SKM-1 treated with dmso at 0.1 percent for 144 hours (cell line): Measurements from ENCODE around the gene NKAPD1.
A peak's percentile ranks its signal among the peaks of the same experiment; 100 is the strongest.
"Not testable (repeated sequence)": the region's sequence is repeated elsewhere in the genome, so short reads cannot be mapped to it uniquely, and the experiment has no call there.

Experiments
- DNase-seq: peaks from one replicate; lab custom pipeline; 2025; ENCODE audit not compliant: unreplicated experiment; lab: John Stamatoyannopoulos, UW

Gene NKAPD1

DNA sequence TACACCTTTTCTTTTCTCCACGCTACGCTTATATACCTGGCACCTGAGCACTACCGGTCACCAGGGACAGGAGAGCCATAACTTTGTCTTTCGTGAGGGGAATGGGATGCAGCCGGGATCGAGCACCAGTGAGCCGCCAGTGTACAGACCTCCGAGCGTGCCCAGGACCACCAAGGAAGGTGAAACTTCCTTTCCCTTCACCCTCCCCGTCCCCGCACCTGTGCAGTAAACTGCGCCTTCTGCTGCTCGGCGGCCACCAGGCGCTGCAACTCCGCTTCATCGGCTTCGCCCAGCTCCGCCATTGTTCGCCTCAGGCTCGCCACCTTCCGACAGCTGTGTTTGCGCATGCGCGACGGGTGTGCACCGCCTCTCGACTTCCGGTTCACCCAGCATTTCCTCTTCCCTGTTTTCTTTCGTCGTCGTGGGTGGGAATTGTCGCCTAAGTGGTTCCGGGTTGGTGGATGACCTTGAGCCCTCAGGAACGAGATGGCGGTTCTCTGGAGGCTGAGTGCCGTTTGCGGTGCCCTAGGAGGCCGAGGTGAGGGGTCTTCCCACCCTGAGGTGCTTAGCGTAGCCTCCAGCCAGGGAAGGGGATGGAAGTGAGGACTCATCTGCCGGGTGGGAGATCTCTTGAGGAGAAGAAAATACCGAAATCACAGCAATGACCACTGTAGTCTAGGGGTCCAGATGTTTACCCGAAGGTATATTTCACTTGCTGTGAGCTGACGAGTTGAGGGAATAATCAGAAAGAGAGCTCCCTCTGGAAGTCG, 12.5 kb downstream of the NKAPD1 start, which contains the start of the genes SDHD and TIMM8B:
Gene SDHD (plus strand): TSS at position 452 of the 770 bp plus-strand sequence. CDS start 35 bp downstream, at position 487.
Gene TIMM8B (minus strand): TSS at position 335 of the 770 bp plus-strand sequence. CDS start 33 bp downstream, at position 302.
- DNase-seq: peak; percentile 97

DNA sequence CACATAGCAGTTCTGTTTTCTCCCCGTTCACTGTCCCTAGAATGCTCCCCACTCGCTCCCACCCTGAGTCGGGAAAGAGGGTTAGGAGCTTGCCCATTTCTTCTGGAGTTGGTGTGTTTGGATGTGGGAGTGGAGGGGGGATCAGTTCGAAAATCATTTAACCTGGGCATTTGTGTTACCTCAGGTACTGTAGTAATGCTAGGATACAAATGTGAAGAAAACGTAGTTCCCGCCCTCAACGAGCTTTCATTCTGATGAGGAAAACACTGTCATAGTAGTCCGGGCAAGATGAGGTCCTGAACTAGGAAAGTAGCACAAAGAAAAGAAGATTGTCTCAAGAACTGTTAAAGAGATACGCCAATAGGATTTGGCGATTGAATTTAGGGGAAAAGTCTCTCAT, 13.1 kb downstream of the NKAPD1 start:
- no peak for DNase-seq

DNA sequence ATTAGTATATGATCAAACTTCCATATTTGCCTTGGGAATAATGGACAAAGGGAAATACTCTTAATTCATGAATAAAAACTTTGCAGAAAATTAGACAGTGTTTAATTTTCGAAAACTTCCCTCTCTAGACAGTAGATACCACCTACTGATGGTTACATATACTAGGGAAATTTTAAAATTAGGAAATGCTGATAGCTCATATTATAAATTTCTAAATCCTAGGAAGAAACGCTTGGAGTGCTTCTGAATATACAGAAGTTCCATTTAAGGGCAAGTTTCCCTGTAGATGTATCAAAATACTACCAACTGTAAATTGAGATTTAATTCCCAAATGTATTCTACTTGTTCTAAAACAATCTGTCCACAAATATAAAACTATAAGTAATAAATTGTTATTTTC, 21.2 kb downstream of the NKAPD1 start:
- DNase-seq: not testable (repeated sequence)

DNA sequence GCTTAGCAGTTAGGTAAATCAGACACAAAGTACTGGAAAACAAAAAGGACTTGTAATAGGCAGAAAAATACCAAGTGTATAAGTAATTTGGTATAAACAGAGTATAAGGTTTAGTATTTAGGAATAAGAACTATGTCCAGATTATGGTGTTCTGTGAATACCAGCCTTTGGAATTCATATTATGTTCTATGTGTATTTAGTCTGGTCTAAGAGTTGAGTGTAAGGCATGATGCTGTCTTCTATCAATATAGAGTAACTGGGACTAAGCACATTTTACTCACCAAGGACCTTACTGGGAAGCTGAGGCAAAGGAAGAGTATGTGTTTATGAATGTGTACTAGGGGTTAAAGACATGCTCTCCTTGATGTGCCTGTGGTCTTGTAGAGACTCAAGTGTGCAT, 22.1 kb downstream of the NKAPD1 start:
- DNase-seq: no peak

DNA sequence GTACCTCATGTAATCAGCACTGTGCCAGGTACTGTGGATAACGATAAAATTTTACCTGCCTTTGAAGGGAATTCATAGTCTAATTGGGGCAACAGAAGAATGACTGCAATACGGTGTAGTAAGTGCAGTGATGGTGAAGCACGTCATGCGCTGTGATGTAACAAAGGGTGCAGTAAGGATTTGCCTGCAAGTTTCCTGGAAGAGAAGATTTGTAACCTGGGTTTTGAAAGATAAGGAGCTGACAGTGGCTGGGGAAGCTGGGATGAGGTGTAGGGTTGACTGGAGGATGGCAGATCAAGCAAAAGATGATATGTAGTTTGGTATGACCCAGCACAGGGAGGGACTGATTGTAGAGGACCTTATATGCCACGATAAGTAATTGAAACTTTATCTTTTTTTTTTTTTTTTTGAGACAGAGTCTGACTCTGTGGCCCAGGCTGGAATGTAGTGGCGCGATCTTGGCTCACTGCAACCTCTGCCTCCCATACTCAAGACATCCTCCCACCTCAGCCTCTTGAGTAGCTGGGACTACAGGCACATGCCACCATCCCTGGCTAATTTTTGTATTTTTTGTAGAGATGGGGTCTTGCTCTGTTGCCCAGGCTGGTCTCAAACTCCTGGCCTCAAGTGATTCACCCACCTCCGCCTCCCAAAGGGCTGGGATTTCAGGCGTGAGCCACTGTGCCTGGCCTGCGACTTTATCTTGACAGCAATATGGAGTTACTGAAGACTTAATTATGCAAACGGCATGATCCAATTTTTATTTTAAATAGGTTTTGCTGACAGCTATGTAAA, 23.8 kb downstream of the NKAPD1 start:
- DNase-seq: no peak

DNA sequence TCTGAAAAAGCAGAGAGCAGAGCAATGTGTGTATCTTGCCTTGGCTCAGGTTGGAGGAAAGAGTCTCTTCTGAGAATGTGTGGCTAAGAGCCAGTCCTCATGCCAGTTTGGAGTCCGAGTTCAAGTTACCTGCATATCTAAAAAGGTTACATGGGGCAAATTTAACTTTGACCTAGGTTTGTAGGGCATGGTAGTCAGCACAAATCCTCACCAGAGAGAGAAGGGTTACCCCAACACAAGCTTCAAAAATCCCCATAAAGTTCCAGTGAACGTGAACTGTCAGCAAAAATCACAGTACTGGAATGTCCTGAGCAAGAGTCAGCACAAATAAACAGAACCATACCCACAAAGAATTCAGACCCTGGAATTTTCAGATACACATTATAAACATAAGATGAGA, 26.4 kb downstream of the NKAPD1 start:
- no peak for DNase-seq

DNA sequence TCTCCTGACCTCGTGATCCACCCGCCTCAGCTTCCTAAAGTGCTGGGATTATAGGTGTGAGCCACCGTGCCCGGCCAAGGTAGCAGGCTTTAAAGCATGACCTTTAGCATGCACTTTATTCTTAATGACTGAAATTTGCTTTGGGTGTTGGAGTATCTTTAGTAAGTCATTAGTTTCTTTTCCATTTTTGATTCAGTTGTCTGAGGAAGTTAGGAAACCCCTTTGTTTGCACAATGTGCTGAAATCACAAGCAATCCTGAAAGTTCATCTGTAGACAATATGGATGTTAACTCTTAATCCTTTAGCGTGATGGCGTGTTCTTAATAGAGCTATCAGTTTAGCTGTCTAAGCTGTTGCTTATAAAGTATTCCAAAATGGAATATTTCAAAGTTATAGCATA, 29.3 kb downstream of the NKAPD1 start:
- no peak for DNase-seq

DNA sequence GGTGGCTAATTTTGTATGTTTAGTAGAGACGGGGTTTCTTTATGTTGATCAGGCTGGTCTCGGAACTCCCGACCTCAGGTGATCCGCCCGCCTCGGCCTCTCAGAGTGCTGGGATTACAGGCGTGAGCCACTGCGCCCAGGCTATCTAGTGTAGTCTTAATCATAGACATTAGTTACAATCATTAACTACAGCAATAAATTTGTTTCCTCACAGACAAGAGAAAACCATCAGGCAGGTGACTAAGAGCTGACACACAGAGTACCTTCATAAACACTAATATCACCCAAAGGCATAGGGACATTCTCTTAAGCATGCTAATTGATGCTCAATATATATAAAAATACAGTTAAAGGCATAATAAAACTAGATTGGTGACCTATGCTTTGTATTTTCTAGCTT, 32.0 kb downstream of the NKAPD1 start:
- DNase-seq: no peak

DNA sequence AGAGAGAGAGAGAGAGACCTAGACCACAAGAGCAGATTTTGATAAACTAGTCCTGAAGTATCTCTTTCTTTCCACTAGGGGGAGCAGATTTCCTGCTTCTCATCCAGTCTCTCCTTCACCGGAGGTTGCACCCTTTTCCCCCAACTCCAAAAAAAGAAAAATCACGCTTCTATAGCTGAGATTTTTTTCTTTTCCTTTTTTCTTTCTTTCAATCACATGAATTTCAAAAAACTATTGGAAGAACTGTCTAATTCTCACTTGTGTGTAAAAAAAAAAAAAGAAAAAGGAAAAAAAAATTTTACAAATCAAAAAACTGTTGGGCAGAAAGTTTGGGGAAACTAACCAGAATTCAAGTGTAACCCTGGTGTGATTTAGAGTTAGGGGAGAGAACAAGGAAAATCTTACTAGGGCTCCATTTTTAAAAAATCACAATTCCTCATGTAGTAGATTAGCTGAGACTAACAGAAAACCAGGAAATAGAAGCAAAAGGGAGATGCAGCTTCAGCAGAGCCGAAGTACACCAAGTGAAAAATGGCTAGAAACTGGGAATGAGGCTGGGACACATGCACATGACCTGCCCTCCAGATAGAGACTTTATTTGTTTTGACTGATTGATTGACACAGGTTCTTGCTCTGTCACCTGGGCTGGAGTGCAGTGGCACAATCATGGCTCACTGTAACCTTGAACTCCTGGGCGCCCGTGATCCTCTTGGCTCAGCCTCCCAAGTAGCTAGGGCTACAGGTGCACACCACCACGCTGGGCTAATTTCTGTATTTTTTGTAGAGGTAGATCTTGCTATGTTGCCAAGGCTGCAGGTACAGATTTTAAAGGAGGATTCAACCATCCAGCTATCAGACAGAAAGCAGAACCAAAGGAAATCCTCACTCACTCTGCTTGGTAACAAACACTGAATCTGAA, 39.7 kb downstream of the NKAPD1 start:
- peak; percentile 80 for DNase-seq

DNA sequence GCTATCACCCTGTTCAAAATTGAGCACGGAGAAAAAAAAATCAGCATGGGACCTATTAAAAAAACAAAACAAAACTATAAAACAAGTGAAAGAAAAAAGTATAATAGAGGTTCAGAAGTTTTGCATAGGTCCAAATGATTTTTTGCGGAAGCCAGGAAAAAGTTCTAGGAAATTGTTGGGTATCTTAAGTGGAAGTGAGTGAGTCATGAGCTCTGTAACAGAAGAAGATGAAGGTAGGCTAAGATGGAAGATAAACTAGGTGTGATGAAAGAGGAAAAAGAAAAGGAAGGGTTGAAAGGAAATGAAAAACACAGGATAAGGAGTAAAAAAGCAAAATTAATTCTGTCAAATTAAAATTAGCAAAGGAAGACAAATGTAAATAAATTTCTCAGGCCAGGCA, 40.4 kb downstream of the NKAPD1 start:
- DNase-seq: no peak

DNA sequence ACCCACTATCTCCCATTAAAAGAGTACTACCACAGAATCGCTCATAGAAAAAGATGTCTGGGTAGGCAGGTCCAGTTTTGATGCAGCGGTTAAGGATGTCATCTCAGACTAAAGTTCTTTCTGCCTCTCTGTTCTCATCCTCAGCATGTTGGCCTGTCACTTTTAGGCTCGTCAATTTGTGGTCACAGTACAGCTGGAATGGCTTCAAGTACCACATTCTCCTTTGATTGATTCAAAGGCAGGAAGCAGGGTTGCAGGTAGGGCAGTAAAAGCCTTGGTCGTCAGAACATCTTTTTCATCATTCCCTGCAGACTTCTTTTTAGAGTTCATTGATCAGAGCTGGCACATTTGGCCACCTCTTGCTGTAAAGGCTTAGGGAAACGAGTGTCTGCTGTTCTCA, 41.3 kb downstream of the NKAPD1 start:
- DNase-seq: no peak

DNA sequence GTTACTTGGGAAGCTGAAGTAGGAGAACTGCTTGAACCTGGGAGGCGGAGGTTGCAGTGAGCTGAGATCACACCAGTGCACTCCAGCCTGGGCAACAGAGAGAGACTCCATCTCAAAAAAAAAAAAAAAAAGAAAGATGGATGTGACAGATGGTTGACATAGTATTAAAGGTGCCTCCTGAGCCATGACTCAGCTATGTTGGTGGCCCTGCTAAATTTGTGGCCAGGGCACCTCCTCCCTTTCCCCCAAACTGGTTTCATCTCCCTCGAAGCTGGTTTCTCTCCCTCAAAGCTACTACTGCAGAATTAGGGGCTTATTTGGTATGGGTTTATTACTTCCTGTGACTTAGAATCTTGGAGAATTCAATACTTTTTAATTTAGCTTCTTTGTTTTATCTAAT, 44.1 kb downstream of the NKAPD1 start:
- DNase-seq: no peak

DNA sequence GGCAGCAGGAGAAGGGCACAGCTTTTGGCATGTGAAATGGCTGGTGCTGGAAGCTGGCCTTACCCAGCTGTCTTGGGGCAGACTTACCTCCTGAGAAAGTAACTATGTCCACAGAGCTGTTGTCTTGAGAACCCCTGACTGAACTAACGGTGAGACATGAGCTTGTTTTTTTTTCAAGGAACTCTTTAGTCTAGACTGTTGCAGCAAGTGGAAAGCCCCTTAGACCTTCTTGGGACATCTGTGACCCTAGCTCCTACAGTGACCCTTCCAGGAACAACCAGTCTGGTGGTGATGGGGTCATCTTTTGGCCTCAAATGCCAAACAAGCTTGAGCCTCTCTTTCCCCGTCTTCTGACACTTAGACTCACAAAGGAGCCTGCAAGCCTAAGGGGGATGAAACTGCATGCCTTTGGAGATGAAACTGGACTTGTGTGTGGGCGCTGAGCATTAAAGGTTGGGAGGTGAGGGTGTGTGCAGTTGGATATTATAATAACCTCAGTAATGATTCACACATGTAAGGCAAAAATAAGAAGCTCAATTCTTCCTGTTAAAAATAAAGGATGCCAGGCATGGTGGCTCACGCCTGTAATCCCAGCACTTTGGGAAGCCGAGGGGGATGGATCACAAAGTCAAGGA, 48.0 kb downstream of the NKAPD1 start:
- no peak for DNase-seq

DNA sequence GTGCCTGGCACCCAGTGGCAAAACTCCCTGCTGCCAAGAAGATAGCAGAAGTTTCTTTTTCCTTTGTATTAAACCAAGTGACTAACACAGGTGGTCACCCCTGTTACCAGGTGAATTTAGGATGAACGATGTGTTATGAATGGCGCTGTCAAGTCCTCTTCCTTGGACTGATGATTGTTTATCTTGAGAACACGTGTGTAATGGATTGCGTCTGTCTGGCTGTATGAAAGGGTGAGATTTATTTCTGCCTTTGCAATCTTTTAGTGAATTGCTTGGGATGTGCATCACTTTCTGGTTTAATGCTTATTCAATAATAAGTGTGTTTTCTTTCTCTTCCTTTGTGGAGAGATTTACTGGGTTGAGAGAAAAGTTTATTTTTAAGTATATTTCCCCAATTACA, 49.0 kb downstream of the NKAPD1 start:
- DNase-seq: no peak

DNA sequence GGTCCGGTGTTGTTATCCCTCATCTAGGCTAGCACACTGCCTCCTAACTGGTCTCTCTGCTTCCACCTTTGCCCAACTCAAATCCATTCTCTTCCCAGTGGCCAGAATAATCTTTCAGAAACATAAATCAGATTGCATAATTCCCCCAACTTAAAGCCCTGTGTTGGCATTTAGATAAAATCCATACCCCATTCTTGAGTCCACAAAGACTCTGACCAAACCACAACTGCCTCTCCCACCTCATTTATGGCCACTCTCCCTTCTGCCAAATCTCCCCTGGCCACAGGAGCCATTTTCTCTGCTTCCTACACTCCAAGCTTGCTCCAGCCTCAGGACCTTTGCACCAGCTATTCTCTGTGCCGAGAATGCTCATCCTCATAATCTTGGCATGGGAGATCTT, 53.0 kb downstream of the NKAPD1 start:
- DNase-seq: no peak

DNA sequence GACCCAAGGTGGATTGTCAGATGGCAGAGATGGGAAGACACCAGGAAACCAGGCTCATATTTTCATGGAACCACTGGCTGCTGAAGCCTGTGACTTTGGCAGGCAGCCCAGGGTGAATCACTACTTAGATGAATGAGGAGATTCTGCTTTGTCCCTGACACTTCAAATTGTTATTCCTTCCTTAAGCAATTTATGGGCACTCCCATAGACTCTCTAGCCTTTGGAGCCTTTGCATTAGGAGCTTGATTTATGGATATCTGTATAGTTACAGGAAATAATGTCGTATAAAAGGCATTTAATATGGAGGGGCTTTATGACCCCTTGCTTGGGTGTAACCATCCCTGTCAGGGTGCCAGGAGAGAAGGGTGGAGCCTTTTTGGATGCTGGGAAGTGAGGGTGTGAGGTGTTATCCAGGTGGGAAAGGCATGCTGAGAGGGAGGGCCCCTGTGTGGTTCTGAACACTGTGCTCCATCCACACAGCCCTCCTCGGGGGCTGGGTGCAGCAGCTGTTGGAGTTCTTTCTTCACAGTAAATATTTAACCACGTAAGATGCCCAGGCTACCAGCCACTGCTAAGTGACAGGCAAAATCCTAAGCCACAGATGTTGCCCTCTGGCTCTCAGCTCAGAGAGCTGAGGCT, 54.5 kb downstream of the NKAPD1 start:
- no peak for DNase-seq

DNA sequence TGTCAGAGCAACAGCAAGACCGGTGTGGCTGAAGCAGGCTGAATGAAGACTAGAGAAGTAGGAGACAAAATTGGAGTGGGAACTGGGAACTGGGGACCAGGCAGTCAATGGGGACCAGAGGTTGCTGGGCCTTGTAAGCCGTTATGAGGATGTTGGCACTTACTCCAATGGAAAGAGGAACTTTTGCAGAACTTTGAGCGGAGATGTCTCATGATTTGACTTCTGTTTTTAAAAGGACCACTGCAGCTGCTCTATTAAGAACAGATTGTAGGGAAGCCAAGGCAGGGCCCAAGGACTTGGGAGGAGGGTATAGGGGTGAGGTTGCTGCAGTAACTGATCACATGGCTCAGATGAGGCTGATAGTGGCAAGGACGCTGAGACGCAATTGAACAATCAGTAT, 55.6 kb downstream of the NKAPD1 start:
- peak; percentile 69 for DNase-seq

DNA sequence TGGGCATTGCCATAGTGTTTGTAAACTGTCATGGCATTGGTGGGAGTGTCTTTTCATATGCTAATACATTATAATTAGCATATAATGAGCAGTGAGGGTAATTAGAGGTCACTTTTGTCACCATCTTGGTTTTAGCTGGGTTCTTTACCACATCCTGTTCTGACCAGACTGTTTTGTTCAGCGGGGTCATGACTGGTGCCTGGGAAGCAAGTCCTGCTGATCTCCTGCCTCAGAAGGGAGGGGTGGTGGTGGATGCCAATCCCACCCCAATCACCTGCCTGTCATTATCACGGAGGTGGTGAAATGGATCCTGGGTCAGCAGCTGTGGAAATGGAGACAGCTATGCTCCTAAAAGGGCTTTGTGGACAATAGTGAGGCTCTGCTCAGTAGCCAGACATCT, 58.6 kb downstream of the NKAPD1 start:
- no peak for DNase-seq

DNA sequence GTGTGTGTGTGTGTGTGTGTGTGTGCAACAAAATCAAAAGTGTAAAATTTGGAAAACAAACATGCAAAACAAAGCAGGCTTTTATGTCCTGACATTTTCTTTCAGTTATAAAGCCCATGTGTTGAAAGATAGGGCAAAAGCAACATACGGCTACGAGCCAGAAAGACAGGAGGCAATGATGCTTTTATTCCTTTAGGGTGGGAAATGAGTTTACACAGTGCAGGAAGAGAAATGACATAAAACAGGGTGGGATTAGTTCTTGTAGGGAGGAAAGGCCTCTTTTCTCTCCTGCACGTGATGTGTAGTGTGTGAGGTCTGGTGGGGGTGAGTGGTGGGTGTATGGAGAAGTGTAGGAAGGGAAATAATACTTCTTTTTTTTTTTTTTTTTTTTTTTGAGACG, 60.4 kb downstream of the NKAPD1 start:
- DNase-seq: no peak
